AG04449 (cell line): ENCODE measurements around the gene HDDC3.

Experiments used
- CTCF ChIA-PET: fragments of 350-600 bp; formaldehyde crosslinking; extraction: SDS; loops from one replicate; lab custom pipeline; 2021; ENCODE audit warnings: antibody characterized with exemption; lab: Yijun Ruan, JAX
- POLR2A ChIA-PET: fragments of 400-600, 350-600 bp; formaldehyde crosslinking; extraction: SDS; loops from one replicate; lab custom pipeline; 2020; ENCODE audit warnings: antibody characterized with exemption, inconsistent platforms; lab: Yijun Ruan, JAX
- DNase-seq: peaks from one replicate; pipeline ENCODE4 v3.0.0-alpha.2; 2010; ENCODE audit warnings: low read depth, low spot score
- H3K4me3 ChIP-seq: 2 replicates; pipeline ENCODE4 v1.5.1; 2011; ENCODE audit warnings: low read depth, mild to moderate bottlenecking, control low read depth, low read length
- CTCF ChIP-seq: IDR thresholded peaks from one replicate; pipeline ENCODE4 v1.5.1; 2011; ENCODE audit warnings: mild to moderate bottlenecking, moderate library complexity, low read length, control low read depth, inconsistent platforms; ENCODE audit not compliant: insufficient read depth; ENCODE audit errors: missing control alignments

HDDC3 gene

GRCh38 chr15:90915216-90915807, 17.0 kb downstream of the HDDC3 start:
- DNase-seq, result no peak
- CTCF ChIA-PET, result interaction anchor here (14.1 kb wide), 1 partner anchor 17 kb away, joined by 180 read pairs; the partner anchor contains the start of genes HDDC3 and UNC45A
- H3K4me3 ChIP-seq, result no peak overlapping the region
- POLR2A ChIA-PET, result interaction anchor here (0.6 kb wide), 1 partner anchor 13 kb away, joined by 4 read pairs; no protein-coding TSS in a partner anchor
- TF ChIP-seq CTCF, result no peak

GRCh38 chr15:90914305-90915080, 17.9 kb downstream of the HDDC3 start:
- no peak overlapping the region for H3K4me3 ChIP-seq
- POLR2A ChIA-PET, result interaction anchor here (1.2 kb wide), 1 partner anchor 11 kb away, joined by 3 read pairs; no protein-coding TSS in a partner anchor
- TF ChIP-seq CTCF, result no peak
- DNase-seq, result no peak
- CTCF ChIA-PET, result interaction anchor here (1.4 to 14.1 kb wide), 2 partner anchors 10 to 18 kb away, joined by 5 to 180 read pairs; partner anchors contain the start of genes HDDC3 and UNC45A

GRCh38 chr15:90913398-90913944, 18.9 kb downstream of the HDDC3 start:
- POLR2A ChIA-PET, result interaction anchor here (0.7 to 1.2 kb wide), 2 partner anchors 10 to 11 kb away, joined by 3 read pairs; no protein-coding TSS in a partner anchor
- DNase-seq, result no peak
- CTCF ChIA-PET, result interaction anchor here (1.0 to 14.1 kb wide), 3 partner anchors 9 to 19 kb away, joined by 5 to 180 read pairs (median 7); partner anchors contain the start of genes HDDC3 and UNC45A
- H3K4me3 ChIP-seq, result no peak overlapping the region
- no peak for TF ChIP-seq CTCF

DNA sequence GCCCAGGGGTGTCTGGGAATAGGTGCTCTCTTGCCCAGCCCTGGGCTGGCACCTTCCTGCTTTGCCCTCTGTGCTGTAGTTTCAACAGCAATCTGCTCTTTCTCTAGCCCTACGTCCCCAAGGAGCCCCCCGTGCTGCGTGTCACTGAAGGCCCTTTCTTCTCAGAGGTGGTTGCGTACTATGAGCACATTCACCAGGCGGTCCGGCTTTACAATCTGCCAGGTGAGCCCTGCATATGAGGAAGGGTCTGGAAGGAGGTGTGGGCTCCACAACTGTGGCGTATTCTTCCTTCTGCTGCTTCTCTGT, 19.6 kb downstream of the HDDC3 start:
- H3K4me3 ChIP-seq, result no peak overlapping the region
- ChIA-PET POLR2A (no interaction called here), CTCF (interaction anchor here (14.1 kb wide), 1 partner anchor 20 kb away, joined by 180 read pairs; the partner anchor contains the start of genes HDDC3 and UNC45A)
- DNase-seq, result no peak
- no peak for TF ChIP-seq CTCF

DNA sequence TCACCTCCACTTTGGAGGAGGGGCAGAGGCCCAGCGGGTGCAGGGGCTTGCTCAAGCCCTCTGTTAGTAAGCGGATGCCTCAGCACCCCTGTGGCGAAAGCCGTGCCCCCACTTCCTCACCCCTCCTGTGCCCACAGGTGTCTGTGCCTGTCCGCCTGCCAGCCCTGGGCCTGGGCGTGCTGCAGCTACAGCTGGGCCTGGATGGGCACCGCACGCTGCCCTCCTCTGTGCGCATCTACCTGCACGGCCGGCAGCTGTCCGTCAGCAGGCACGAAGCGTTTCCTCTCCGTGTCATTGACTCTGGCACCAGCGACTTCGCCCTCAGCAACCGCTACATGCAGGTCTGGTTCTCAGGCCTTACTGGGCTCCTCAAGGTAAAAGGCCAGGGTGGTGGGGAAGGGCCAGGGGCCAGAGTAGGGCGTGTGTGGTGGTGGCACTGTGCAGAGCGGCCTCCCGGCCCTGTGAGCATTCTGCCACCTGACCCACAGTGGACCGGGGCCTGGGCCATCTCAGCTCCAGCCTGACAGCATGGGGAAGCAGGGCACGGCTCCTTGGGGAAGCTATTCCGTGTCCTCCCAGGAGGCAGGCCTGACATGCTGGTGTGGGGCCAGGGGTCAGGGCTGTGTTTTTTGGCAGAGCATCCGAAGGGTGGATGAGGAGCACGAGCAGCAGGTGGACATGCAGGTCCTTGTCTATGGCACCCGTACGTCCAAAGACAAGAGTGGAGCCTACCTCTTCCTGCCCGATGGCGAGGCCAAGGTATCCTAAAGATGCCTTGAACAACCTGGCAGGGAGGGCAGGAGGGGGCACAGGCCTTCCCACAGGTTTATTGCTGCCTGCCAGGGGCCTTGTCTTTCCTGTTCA, 20.2 kb downstream of the HDDC3 start:
- H3K4me3 ChIP-seq, result no peak overlapping the region
- DNase-seq, result no peak
- ChIA-PET POLR2A (no interaction called here), CTCF (interaction anchor here (1.2 to 14.1 kb wide), 3 partner anchors 20 to 42 kb away, joined by 3 to 186 read pairs (median 180); partner anchors contain the start of genes HDDC3 and UNC45A)
- no peak for TF ChIP-seq CTCF
